ENCODE results near the gene BAIAP2L2.
"Not testable (repeated sequence)": the region's sequence is repeated elsewhere in the genome, so short reads cannot be mapped to it uniquely, and the experiment has no call there.

- not testable (repeated sequence) for TF ChIP-seq CTCF (IDR thresholded peaks at IDR 0.05; ENCODE audit: insufficient read depth, low read length); GABPA (IDR thresholded peaks at IDR 0.05; ENCODE audit: low read depth); REST (IDR thresholded peaks at IDR 0.05; ENCODE audit: insufficient replicate concordance, low read depth); POLR2AphosphoS5 (IDR thresholded peaks at IDR 0.05; ENCODE audit: low read depth)
Measured at GRCh38 chr22:38079208-38079607, 31.3 kb downstream of the BAIAP2L2 start.

Data from HL-60 (cell line).